Natural killer cell (primary cell): ENCODE measurements around the gene MRPL2. TPM values are rescaled to one million over a fixed set of nuclear protein-coding genes. Genes with fewer than 3 reads are reported as not detected.
A peak's percentile ranks its signal among the peaks of the same experiment; 100 is the strongest.

Experiments used
- ATAC-seq, 3 donors: fragments of 150-1000 bp in 2 of 3; fragments of 200-7000 bp in 1 of 3; cut with Tn5 transposase; 1 replicate in 1 of 3; 2 replicates in 2 of 3; pipeline ENCODE4 v1.10.0; 2021; ENCODE audit warnings: mild to moderate bottlenecking in 2 of 3, moderate library complexity in 2 of 3
- DNase-seq, 2 donors: peaks; one replicate each; pipeline versions ENCODE4 v3.0.0 to v3.0.0-alpha.2; 2013 to 2021; ENCODE audit warnings: mixed read lengths in 1 of 2
- H3K27ac ChIP-seq: one replicate; pipeline ENCODE4 v1.5.1; 2013; ENCODE audit warnings: mild to moderate bottlenecking, low read length
- H3K27me3 ChIP-seq: one replicate; pipeline ENCODE4 v1.6.1; 2013; ENCODE audit warnings: low read length; ENCODE audit not compliant: control insufficient read depth, insufficient read depth
- H3K36me3 ChIP-seq: one replicate; pipeline ENCODE4 v1.6.1; 2013; ENCODE audit warnings: low read length; ENCODE audit not compliant: control insufficient read depth, insufficient read depth
- H3K4me1 ChIP-seq: one replicate; pipeline ENCODE4 v1.6.1; 2013; ENCODE audit warnings: low read length; ENCODE audit not compliant: control insufficient read depth, insufficient read depth
- H3K4me3 ChIP-seq: one replicate; pipeline ENCODE4 v1.5.1; 2013; ENCODE audit warnings: low read length
- H3K9me3 ChIP-seq: one replicate; pipeline ENCODE4 v1.6.1; 2013; ENCODE audit warnings: low read length; ENCODE audit not compliant: control insufficient read depth, insufficient read depth
- H3K27ac Mint-ChIP-seq, 2 donors: one replicate each; pipeline ENCODE4 v1.8.0; 2022; ENCODE audit warnings: mild to moderate bottlenecking in 2 of 2, mixed read lengths in 2 of 2, moderate library complexity in 1 of 2
- H3K27me3 Mint-ChIP-seq, 2 donors: one replicate each; pipeline ENCODE4 v1.8.0; 2022; ENCODE audit warnings: low read depth in 2 of 2, mixed read lengths in 2 of 2
- H3K36me3 Mint-ChIP-seq: one replicate; pipeline ENCODE4 v1.8.0; 2022; ENCODE audit warnings: mixed read lengths
- H3K4me1 Mint-ChIP-seq, 2 donors: one replicate each; pipeline ENCODE4 v1.8.0; 2022; ENCODE audit warnings: mixed read lengths in 2 of 2
- H3K4me3 Mint-ChIP-seq: one replicate; pipeline ENCODE4 v1.8.0; 2022; ENCODE audit warnings: mild to moderate bottlenecking, moderate library complexity, mixed read lengths
- H3K9me3 Mint-ChIP-seq, 2 donors: one replicate each; pipeline ENCODE4 v1.8.0; 2022; ENCODE audit warnings: mixed read lengths in 2 of 2
- WGBS: methylation state at CpG from one replicate; pipeline ENCODE4 v1.1.7; 2013; ENCODE audit warnings: missing lambda C conversion rate; ENCODE audit not compliant: insufficient coverage; 5-methylcytosine and 5-hydroxymethylcytosine counted together
- intact Hi-C: fragments of 100-400 bp; cut with micrococcal nuclease; formaldehyde crosslinking; loops from one replicate; pipeline ENCODE4 v1.14.2; 2022
- total RNA-seq, 4 donors: library from RNA; stranded (reverse); fragments of 120-200 nt in 1 of 4; gene quantifications; one replicate each; pipeline versions ENCODE4 v1.2.3 to v1.2.4, GENCODE V29; 2013 to 2022
- TF ChIP-seq, protein P1 (sequence below): fragments of 200-600 bp; IDR thresholded peaks from one replicate; pipeline ENCODE4 v1.8.0; 2022; ENCODE audit warnings: antibody characterized with exemption

The MRPL2 gene
- total RNA-seq, 3 donors from 2014 or later (not counting 1 experiment from before 2014, with no cell fraction given): 33.4 to 38.4 (median 33.9) TPM

DNA sequence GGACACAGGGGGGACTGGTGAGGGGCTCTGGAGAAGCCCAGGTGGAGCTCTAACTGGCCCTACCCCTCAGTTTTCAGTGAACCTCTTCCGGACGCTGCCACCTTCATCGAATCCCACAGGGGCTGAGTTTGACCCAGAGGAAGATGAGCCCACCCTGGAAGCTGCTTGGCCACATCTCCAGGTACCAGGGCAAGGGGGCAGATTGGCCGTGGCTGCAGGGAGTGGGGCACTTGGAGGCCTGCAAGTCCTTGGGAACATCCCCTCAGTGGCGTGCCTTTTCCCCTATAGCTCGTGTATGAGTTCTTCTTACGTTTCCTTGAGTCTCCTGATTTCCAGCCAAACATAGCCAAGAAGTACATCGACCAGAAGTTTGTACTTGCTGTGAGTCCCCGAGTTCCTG, 52.1 kb downstream of the MRPL2 start:
- no peaks in the 10 kb centered on the region for H3K36me3 Mint-ChIP-seq
- H3K27me3 Mint-ChIP-seq: no peaks in the 10 kb centered on the region
- DNase-seq (no peak), ATAC-seq (no peak)
- peaks cover 55% of the 10 kb centered on the region for H3K36me3 ChIP-seq
- no peak overlapping the region for H3K27ac ChIP-seq
- H3K4me3 Mint-ChIP-seq: no peak overlapping the region
- 97% methylated on average over 9 of the region's 9 CpGs for WGBS
- peaks cover 0 to 14% of the 10 kb centered on the region in 2 donors for H3K4me1 Mint-ChIP-seq
- H3K27ac Mint-ChIP-seq: peak overlapping the region in 1 of 2 donors; percentile 23
- no peaks in the 10 kb centered on the region for H3K27me3 ChIP-seq
- H3K9me3 ChIP-seq: no peaks in the 10 kb centered on the region
- TF ChIP-seq, protein P1, sequence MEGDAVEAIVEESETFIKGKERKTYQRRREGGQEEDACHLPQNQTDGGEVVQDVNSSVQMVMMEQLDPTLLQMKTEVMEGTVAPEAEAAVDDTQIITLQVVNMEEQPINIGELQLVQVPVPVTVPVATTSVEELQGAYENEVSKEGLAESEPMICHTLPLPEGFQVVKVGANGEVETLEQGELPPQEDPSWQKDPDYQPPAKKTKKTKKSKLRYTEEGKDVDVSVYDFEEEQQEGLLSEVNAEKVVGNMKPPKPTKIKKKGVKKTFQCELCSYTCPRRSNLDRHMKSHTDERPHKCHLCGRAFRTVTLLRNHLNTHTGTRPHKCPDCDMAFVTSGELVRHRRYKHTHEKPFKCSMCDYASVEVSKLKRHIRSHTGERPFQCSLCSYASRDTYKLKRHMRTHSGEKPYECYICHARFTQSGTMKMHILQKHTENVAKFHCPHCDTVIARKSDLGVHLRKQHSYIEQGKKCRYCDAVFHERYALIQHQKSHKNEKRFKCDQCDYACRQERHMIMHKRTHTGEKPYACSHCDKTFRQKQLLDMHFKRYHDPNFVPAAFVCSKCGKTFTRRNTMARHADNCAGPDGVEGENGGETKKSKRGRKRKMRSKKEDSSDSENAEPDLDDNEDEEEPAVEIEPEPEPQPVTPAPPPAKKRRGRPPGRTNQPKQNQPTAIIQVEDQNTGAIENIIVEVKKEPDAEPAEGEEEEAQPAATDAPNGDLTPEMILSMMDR: no peak
- H3K9me3 Mint-ChIP-seq: no peaks in the 10 kb centered on the region
- intact Hi-C loops: no loop called here
- no peak overlapping the region for H3K4me3 ChIP-seq
- H3K4me1 ChIP-seq: peaks cover 3% of the 10 kb centered on the region

- no peaks in the 10 kb centered on the region for H3K27me3 Mint-ChIP-seq
- H3K4me3 Mint-ChIP-seq: no peak overlapping the region
- no peaks in the 10 kb centered on the region for H3K9me3 Mint-ChIP-seq
- Histone ChIP-seq H3K9me3 (no peaks in the 10 kb centered on the region), H3K27ac (no peak overlapping the region), H3K4me1 (no peaks in the 10 kb centered on the region), H3K36me3 (peaks cover 48% of the 10 kb centered on the region), H3K4me3 (no peak overlapping the region), H3K27me3 (no peaks in the 10 kb centered on the region)
- peaks cover 0 to 5% of the 10 kb centered on the region in 2 donors for H3K4me1 Mint-ChIP-seq
- ATAC-seq (no peak), DNase-seq (no peak)
- no peaks in the 10 kb centered on the region for H3K36me3 Mint-ChIP-seq
- TF ChIP-seq, protein P1: no peak
- 96% methylated on average over 11 of the region's 11 CpGs for WGBS
- no peak overlapping the region for H3K27ac Mint-ChIP-seq
- intact Hi-C loops: no loop called here
These were observed 53.0 kb downstream of the MRPL2 start for GRCh38 chr6:43006251-43006650.

DNA sequence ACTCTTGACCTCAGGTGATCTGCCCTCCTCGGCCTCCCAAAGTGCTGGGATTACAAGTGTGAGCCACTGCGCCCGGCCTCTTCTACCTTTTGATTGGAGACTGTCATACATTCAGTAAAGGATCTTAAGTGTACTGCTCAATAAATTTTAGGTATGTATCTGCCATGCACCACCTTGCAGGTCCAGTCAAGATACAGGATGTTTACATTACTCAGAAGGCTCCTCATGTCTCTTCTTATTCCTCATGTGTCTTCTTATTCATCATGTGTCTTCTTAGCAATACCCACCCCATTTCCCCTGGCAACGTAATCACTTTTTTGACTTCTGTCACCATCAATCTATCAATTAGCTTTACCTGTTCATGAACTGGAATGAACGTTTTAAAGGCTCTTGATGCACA, 53.4 kb downstream of the MRPL2 start:
- WGBS: 96% methylated on average over 5 of the region's 5 CpGs
- ATAC-seq: no peak
- Histone ChIP-seq H3K4me3 (no peak overlapping the region), H3K27ac (no peak overlapping the region), H3K9me3 (no peaks in the 10 kb centered on the region), H3K36me3 (peaks cover 46% of the 10 kb centered on the region), H3K4me1 (no peaks in the 10 kb centered on the region), H3K27me3 (no peaks in the 10 kb centered on the region)
- intact Hi-C loops: no loop called here
- Mint-ChIP-seq H3K27ac (no peak overlapping the region), H3K4me3 (no peak overlapping the region), H3K36me3 (no peaks in the 10 kb centered on the region), H3K27me3 (no peaks in the 10 kb centered on the region), H3K4me1 (peaks cover 0 to 6% of the 10 kb centered on the region in 2 donors), H3K9me3 (no peaks in the 10 kb centered on the region)
- TF ChIP-seq, protein P1: no peak
- no peak for DNase-seq

Other genes starting within 250 kb of the MRPL2 start
- 10 to 100 TPM; 66.9 to 67.2 (median 66.9) TPM for gene RPL7L1, start 179.8 kb downstream of the MRPL2 start, total RNA-seq
- gene PTCRA, start 143.4 kb downstream of the MRPL2 start, total RNA-seq: 1 to 10 TPM in 2 of 3 donors, not detected in 1; 3.7 to 4.7 TPM
- gene CNPY3, start 130.0 kb downstream of the MRPL2 start, total RNA-seq: 10 to 100 TPM; 52.4 to 71.2 (median 59.8) TPM
- 1 to 10 TPM; 2.0 to 2.8 (median 2.6) TPM for gene GNMT, start 98.7 kb downstream of the MRPL2 start, total RNA-seq
- gene PEX6, start 80.3 kb downstream of the MRPL2 start, total RNA-seq: 10 to 100 TPM in 1 of 3 donors, 1 to 10 TPM in 2; 8.2 to 13.6 (median 9.9) TPM
- 10 to 100 TPM; 30.5 to 49.1 (median 40.1) TPM for gene PPP2R5D, start 74.9 kb downstream of the MRPL2 start, total RNA-seq
- gene MEA1, start 45.5 kb downstream of the MRPL2 start, total RNA-seq: 10 to 100 TPM; 29.6 to 34.3 (median 34.2) TPM
- 10 to 100 TPM; 52.7 to 60.9 (median 53.7) TPM for gene KLHDC3, start 45.2 kb downstream of the MRPL2 start, total RNA-seq
- gene RRP36, start 37.8 kb downstream of the MRPL2 start, total RNA-seq: 10 to 100 TPM; 33.1 to 43.9 (median 38.7) TPM
- gene CUL7, start 5.6 kb downstream of the MRPL2 start, total RNA-seq: 10 to 100 TPM in 1 of 3 donors, 1 to 10 TPM in 2; 9.6 to 10.1 (median 9.9) TPM
- 10 to 100 TPM; 35.9 to 39.4 (median 37.4) TPM for gene KLC4, start 197 bp upstream of the MRPL2 start, total RNA-seq
- 1 to 10 TPM; 1.7 to 5.6 (median 2.8) TPM for gene PTK7, start 16.9 kb upstream of the MRPL2 start, total RNA-seq
- gene SRF, start 111.8 kb upstream of the MRPL2 start, total RNA-seq: 10 to 100 TPM; 31.6 to 33.0 (median 32.0) TPM
- gene CUL9, start 122.8 kb upstream of the MRPL2 start, total RNA-seq: 10 to 100 TPM; 73.1 to 85.7 (median 73.9) TPM
- 10 to 100 TPM in 1 of 3 donors, 1 to 10 TPM in 2; 6.1 to 10.2 (median 8.0) TPM for gene DNPH1, start 170.0 kb upstream of the MRPL2 start, total RNA-seq
- under 1 TPM in 1 of 3 donors, not detected in 2; 0.07 TPM for gene TTBK1, start 184.0 kb upstream of the MRPL2 start, total RNA-seq
- gene SLC22A7, start 238.8 kb upstream of the MRPL2 start, total RNA-seq: not detected
- gene CRIP3, start 249.4 kb upstream of the MRPL2 start, total RNA-seq: 1 to 10 TPM; 3.6 to 5.3 (median 4.3) TPM